Urinary bladder (tissue), 4 donors: ENCODE measurements around the gene MAP3K2. TPM values are rescaled to one million over a fixed set of nuclear protein-coding genes. Genes with fewer than 3 reads are reported as not detected.

Experiments
- DNase-seq: peaks from one replicate; pipeline ENCODE4 v3.0.0-alpha.2; 2015; ENCODE audit errors: extremely low spot score
- H3K27ac ChIP-seq: one replicate; pipeline ENCODE4 v1.5.1; 2013; ENCODE audit warnings: low read depth, mild to moderate bottlenecking, moderate library complexity
- H3K36me3 ChIP-seq: one replicate; pipeline ENCODE4 v1.6.1; 2013; ENCODE audit warnings: mild to moderate bottlenecking, moderate library complexity; ENCODE audit not compliant: insufficient read depth
- H3K4me1 ChIP-seq: one replicate; pipeline ENCODE4 v1.6.1; 2013; ENCODE audit warnings: mild to moderate bottlenecking, moderate library complexity; ENCODE audit not compliant: insufficient read depth
- H3K4me3 ChIP-seq: one replicate; pipeline ENCODE4 v1.5.1; 2013; ENCODE audit warnings: low read depth, low read length
- WGBS: extraction: QIAGEN DNeasy Blood & Tissue Kit; methylation state at CpG from one replicate; pipeline ENCODE4 v1.1.7; 2013; 5-methylcytosine and 5-hydroxymethylcytosine counted together
- polyA plus RNA-seq: library from polyadenylated mRNA; stranded (reverse); fragments of 200-250 nt; gene quantifications from one replicate; pipeline ENCODE4 v1.2.3, GENCODE V29; 2013
- total RNA-seq: library from RNA; depleted of rRNA; stranded (reverse); fragments of >200 nt; gene quantifications from one replicate; pipeline ENCODE4 v1.2.3, GENCODE V29; 2014
- donor health status: healthy with polysubstance abuse.
- donor health status: healthy.

The MAP3K2 gene
- total and polyA plus RNA-seq, 2 donors = 11.3 to 61.3 TPM

GRCh38 chr2:127373362-127374083, 14.3 kb downstream of the MAP3K2 start:
- H3K4me3 ChIP-seq = no peak overlapping the region
- 90% methylated on average over 5 of the region's 5 CpGs for whole genome bisulfite sequencing
- no peak overlapping the region for H3K27ac ChIP-seq

GRCh38 chr2:127371037-127371436, 16.7 kb downstream of the MAP3K2 start:
- H3K36me3 ChIP-seq = no peaks in the 10 kb centered on the region
- no peak overlapping the region for H3K27ac ChIP-seq
- WGBS = 87% methylated on average over 11 of the region's 11 CpGs
- H3K4me3 ChIP-seq = no peak overlapping the region
- no peak for DNase-seq
- no peaks in the 10 kb centered on the region for H3K4me1 ChIP-seq

More at GRCh38 chr2:127373362-127374083, 14.3 kb downstream of the MAP3K2 start:
- no peaks in the 10 kb centered on the region for H3K36me3 ChIP-seq
- no peak for DNase-seq
- no peaks in the 10 kb centered on the region for H3K4me1 ChIP-seq

GRCh38 chr2:127370010-127370409, 17.8 kb downstream of the MAP3K2 start:
- no peak for DNase-seq
- no peak overlapping the region for H3K27ac ChIP-seq
- no peaks in the 10 kb centered on the region for H3K36me3 ChIP-seq
- H3K4me1 ChIP-seq = no peaks in the 10 kb centered on the region
- no peak overlapping the region for H3K4me3 ChIP-seq
- WGBS = 96% methylated on average over 10 of the region's 10 CpGs

GRCh38 chr2:127365211-127365643, 22.5 kb downstream of the MAP3K2 start:
- no peaks in the 10 kb centered on the region for H3K36me3 ChIP-seq
- no peak overlapping the region for H3K4me3 ChIP-seq
- no peak for DNase-seq
- H3K27ac ChIP-seq = no peak overlapping the region
- H3K4me1 ChIP-seq = no peaks in the 10 kb centered on the region
- 72% methylated on average over 2 of the region's 2 CpGs for WGBS

GRCh38 chr2:127362971-127363370, 24.8 kb downstream of the MAP3K2 start:
- no peak overlapping the region for H3K4me3 ChIP-seq
- no peaks in the 10 kb centered on the region for H3K4me1 ChIP-seq
- WGBS = 67% methylated on average over 5 of the region's 5 CpGs
- H3K27ac ChIP-seq = no peak overlapping the region
- no peak for DNase-seq
- no peaks in the 10 kb centered on the region for H3K36me3 ChIP-seq

- WGBS = 77% methylated on average over 10 of the region's 10 CpGs
- no peaks in the 10 kb centered on the region for H3K4me1 ChIP-seq
- H3K27ac ChIP-seq = no peak overlapping the region
- DNase-seq = no peak
- H3K4me3 ChIP-seq = no peak overlapping the region
- no peaks in the 10 kb centered on the region for H3K36me3 ChIP-seq
Measured at GRCh38 chr2:127361929-127362885, 25.6 kb downstream of the MAP3K2 start.

GRCh38 chr2:127360242-127360641, 27.5 kb downstream of the MAP3K2 start:
- no peak for DNase-seq
- Histone ChIP-seq H3K4me1 (no peaks in the 10 kb centered on the region), H3K27ac (no peak overlapping the region), H3K36me3 (no peaks in the 10 kb centered on the region), H3K4me3 (no peak overlapping the region)
- WGBS = 86% methylated on average over 2 of the region's 2 CpGs

- Histone ChIP-seq H3K4me3 (no peak overlapping the region), H3K36me3 (no peaks in the 10 kb centered on the region), H3K4me1 (no peaks in the 10 kb centered on the region), H3K27ac (no peak overlapping the region)
- 77% methylated on average over 5 of the region's 5 CpGs for WGBS
- DNase-seq = no peak
Measured at GRCh38 chr2:127359520-127359919, 28.3 kb downstream of the MAP3K2 start.

- H3K4me3 ChIP-seq = no peak overlapping the region
- H3K4me1 ChIP-seq = no peaks in the 10 kb centered on the region
- H3K36me3 ChIP-seq = no peaks in the 10 kb centered on the region
- no peak for DNase-seq
- H3K27ac ChIP-seq = no peak overlapping the region
- 91% methylated on average over 2 of the region's 2 CpGs for WGBS
Measured at GRCh38 chr2:127358971-127359370, 28.8 kb downstream of the MAP3K2 start.

- H3K36me3 ChIP-seq = no peaks in the 10 kb centered on the region
- 74% methylated on average over 3 of the region's 3 CpGs for WGBS
- H3K4me3 ChIP-seq = no peak overlapping the region
- DNase-seq = no peak
- no peaks in the 10 kb centered on the region for H3K4me1 ChIP-seq
- H3K27ac ChIP-seq = no peak overlapping the region
Measured at GRCh38 chr2:127358044-127358443, 29.7 kb downstream of the MAP3K2 start.

- DNase-seq = no peak
- Histone ChIP-seq H3K27ac (no peak overlapping the region), H3K4me1 (no peaks in the 10 kb centered on the region), H3K4me3 (no peak overlapping the region), H3K36me3 (no peaks in the 10 kb centered on the region)
Measured at GRCh38 chr2:127357591-127357990, 30.2 kb downstream of the MAP3K2 start.

GRCh38 chr2:127356531-127356930, 31.2 kb downstream of the MAP3K2 start:
- Histone ChIP-seq H3K4me3 (no peak overlapping the region), H3K4me1 (peaks cover 2% of the 10 kb centered on the region), H3K36me3 (no peaks in the 10 kb centered on the region), H3K27ac (no peak overlapping the region)
- DNase-seq = no peak
- WGBS = 97% methylated on average over 3 of the region's 3 CpGs

- Histone ChIP-seq H3K4me3 (no peak overlapping the region), H3K4me1 (peaks cover 2% of the 10 kb centered on the region), H3K27ac (no peak overlapping the region), H3K36me3 (no peaks in the 10 kb centered on the region)
- WGBS = 75% methylated on average over 4 of the region's 4 CpGs
- DNase-seq = no peak
Measured at GRCh38 chr2:127355407-127356008, 32.3 kb downstream of the MAP3K2 start.
